ENCODE data around the gene RUNX3. TPM values are rescaled to one million over a fixed set of nuclear protein-coding genes. Genes with fewer than 3 reads are reported as not detected.

RUNX3 gene
- total RNA-seq, 1 experiment from 2014 or later = 0.33 TPM

DNA sequence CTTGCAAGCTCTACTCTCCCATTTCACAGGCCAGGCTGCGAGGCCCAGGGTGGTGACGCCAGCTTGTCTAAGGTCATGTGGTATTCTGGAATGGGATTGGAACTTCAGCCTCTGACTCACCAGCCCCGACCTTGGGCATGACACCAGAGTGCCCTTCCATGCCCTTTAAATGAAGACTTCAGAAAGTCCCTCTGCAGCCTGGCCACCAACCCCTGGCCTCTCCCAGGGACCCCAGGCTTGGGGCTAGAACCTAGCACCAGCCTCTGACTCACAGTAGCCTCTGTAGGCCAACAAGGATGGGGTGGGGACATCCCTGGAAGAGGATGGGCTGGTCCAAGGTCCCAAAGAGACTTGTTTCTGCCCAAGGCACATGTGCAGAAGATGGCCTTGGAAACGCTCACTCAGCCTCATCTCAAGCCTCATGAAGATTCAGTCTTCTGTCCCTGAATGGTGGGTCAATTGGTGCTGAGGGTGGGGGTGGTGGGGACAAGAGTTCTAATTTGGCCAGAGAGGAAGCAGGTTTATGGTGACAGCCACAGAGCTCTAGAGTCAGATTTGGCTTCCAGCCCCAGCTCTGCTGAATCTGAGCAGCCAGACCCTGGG is 36.1 kb upstream of the RUNX3 start:
- Histone ChIP-seq H3K23ac (ENCODE audit: insufficient read length, low read depth, low read length) (no peak overlapping the region), H3K9me3 (ENCODE audit: control insufficient read depth, low read depth, low read length) (no peaks in the 10 kb centered on the region), H4K8ac (replicated peaks; ENCODE audit: insufficient read length, low read depth, low read length) (no peak overlapping the region), H2BK5ac (ENCODE audit: insufficient read length, low read length) (no peak overlapping the region), H4K20me1 (ENCODE audit: control insufficient read depth, insufficient read depth, insufficient read length) (no peaks in the 10 kb centered on the region), H3T11ph (ENCODE audit: low read length) (no peak overlapping the region), H3K23me2 (ENCODE audit: insufficient read length, low read depth, low read length, poor library complexity, severe bottlenecking) (no peaks in the 10 kb centered on the region), H3K18ac (ENCODE audit: insufficient read length, low read depth, low read length) (no peak overlapping the region), H3K9ac (ENCODE audit: extremely low read depth, insufficient read length, low read length) (no peak overlapping the region), H4K91ac (ENCODE audit: insufficient read length, low read depth, low read length) (no peak overlapping the region), H2BK12ac (ENCODE audit: insufficient read length, low read depth, low read length) (no peak overlapping the region), H3K79me1 (ENCODE audit: insufficient read depth, low read depth, low read length, poor library complexity, severe bottlenecking) (no peaks in the 10 kb centered on the region), H3K4ac (ENCODE audit: low read depth, low read length) (no peak overlapping the region), H2BK15ac (ENCODE audit: low read depth, low read length) (no peak overlapping the region), H2BK120ac (ENCODE audit: low read depth, low read length, poor library complexity, severe bottlenecking) (no peak overlapping the region), H3K14ac (ENCODE audit: insufficient read depth, low read length) (no peak overlapping the region), H3K79me2 (ENCODE audit: insufficient read depth, low read length) (no peaks in the 10 kb centered on the region), H2AFZ (ENCODE audit: low read length) (no peak overlapping the region), H2BK20ac (ENCODE audit: low read depth, low read length, poor library complexity, severe bottlenecking) (no peak overlapping the region), H4K5ac (ENCODE audit: insufficient read length, low read depth, low read length) (no peak overlapping the region), H3K27me3 (ENCODE audit: insufficient read depth, low read length) (no peaks in the 10 kb centered on the region), H2AK5ac (ENCODE audit: insufficient read length, low read length) (no peak overlapping the region), H3K4me2 (ENCODE audit: insufficient read depth, insufficient read length, low read length) (no peak overlapping the region), H3K4me1 (ENCODE audit: insufficient read depth, low read length) (peaks cover 2% of the 10 kb centered on the region; the same call in 1 of the 2 replicates), H3K27ac (ENCODE audit: insufficient read length, low read depth, low read length) (no peak overlapping the region), H3K56ac (ENCODE audit: insufficient read length, low read depth, low read length) (no peak overlapping the region)
- DNase-seq = no peak
- Mint-ChIP-seq H3K27ac (no peak overlapping the region), H3K27me3 (ENCODE audit: low read depth) (peaks cover 7% of the 10 kb centered on the region), H3K9me3 (no peaks in the 10 kb centered on the region), H3K4me3 (no peak overlapping the region), H3K4me1 (peaks cover 11 to 19% of the 10 kb centered on the region in 2 experiments), H3K36me3 (ENCODE audit: insufficient read depth in 1 of 3, low read depth in 3 of 3) (no peaks in the 10 kb centered on the region)
- WGBS (ENCODE audit: extremely low coverage, insufficient read length, low lambda C conversion rate) = no CpG with 5 or more reads among the region's 4 CpGs
- TF ChIP-seq, protein P1, sequence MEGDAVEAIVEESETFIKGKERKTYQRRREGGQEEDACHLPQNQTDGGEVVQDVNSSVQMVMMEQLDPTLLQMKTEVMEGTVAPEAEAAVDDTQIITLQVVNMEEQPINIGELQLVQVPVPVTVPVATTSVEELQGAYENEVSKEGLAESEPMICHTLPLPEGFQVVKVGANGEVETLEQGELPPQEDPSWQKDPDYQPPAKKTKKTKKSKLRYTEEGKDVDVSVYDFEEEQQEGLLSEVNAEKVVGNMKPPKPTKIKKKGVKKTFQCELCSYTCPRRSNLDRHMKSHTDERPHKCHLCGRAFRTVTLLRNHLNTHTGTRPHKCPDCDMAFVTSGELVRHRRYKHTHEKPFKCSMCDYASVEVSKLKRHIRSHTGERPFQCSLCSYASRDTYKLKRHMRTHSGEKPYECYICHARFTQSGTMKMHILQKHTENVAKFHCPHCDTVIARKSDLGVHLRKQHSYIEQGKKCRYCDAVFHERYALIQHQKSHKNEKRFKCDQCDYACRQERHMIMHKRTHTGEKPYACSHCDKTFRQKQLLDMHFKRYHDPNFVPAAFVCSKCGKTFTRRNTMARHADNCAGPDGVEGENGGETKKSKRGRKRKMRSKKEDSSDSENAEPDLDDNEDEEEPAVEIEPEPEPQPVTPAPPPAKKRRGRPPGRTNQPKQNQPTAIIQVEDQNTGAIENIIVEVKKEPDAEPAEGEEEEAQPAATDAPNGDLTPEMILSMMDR (conservative IDR thresholded peaks at IDR 0.05) = no peak

All from H9 (cell line).